MM.1S (cell line): ENCODE results near the gene RAB7A.

Experiments used
- EZH2 ChIP-seq: fragments of 300-600 bp; sonication (generic); optimal IDR thresholded peaks from 2 replicates; pipeline ENCODE3; 2017; ENCODE audit warnings: low read depth, mild to moderate bottlenecking, antibody characterized with exemption, low read length, mixed read lengths
- EZH2phosphoT487 ChIP-seq: fragments of 300-600 bp; sonication (generic); IDR thresholded peaks from 2 replicates; pipeline ENCODE4 v1.6.1; 2018; ENCODE audit warnings: antibody characterized with exemption, low read length
- TF ChIP-seq, protein P1 (sequence below): fragments of 300-600 bp; sonication (generic); IDR thresholded peaks from 2 replicates; pipeline ENCODE4 v1.5.1; 2016; ENCODE audit warnings: antibody characterized with exemption, low read length, mixed read lengths

DNA sequence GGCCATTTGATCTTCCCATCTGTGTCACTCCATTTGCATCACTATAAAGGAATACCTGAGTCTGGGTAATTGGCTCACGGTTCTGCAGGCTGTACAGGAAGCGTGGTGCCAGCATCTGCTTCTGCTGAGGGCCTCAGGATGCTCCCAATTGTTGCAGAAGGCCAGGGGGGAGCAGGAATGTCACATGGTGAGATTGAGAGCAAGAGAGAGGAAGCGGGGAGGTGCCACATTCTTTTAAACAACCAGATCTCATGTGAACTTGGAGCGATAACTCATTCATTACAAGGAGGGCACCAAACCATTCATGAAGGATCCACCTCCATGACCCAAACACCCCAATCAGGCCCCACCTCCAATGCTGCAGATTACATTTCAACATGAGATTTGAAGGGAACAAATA, 13.1 kb upstream of the RAB7A start:
- TF ChIP-seq, protein P1, sequence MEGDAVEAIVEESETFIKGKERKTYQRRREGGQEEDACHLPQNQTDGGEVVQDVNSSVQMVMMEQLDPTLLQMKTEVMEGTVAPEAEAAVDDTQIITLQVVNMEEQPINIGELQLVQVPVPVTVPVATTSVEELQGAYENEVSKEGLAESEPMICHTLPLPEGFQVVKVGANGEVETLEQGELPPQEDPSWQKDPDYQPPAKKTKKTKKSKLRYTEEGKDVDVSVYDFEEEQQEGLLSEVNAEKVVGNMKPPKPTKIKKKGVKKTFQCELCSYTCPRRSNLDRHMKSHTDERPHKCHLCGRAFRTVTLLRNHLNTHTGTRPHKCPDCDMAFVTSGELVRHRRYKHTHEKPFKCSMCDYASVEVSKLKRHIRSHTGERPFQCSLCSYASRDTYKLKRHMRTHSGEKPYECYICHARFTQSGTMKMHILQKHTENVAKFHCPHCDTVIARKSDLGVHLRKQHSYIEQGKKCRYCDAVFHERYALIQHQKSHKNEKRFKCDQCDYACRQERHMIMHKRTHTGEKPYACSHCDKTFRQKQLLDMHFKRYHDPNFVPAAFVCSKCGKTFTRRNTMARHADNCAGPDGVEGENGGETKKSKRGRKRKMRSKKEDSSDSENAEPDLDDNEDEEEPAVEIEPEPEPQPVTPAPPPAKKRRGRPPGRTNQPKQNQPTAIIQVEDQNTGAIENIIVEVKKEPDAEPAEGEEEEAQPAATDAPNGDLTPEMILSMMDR: no peak
- TF ChIP-seq EZH2phosphoT487 (no peak), EZH2 (no peak)
